Vagina (tissue), 2 donors: ENCODE measurements around the gene SLC6A15. TPM values are rescaled to one million over a fixed set of nuclear protein-coding genes. Genes with fewer than 3 reads are reported as not detected.

Source experiments
- DNase-seq, 2 donors: peaks; one replicate each; pipeline ENCODE4 v3.0.0-alpha.2; 2017; ENCODE audit errors: extremely low spot score in 2 of 2
- H3K27ac ChIP-seq: fragments of 200-600 bp; sonication (generic); one replicate; pipeline ENCODE4 v1.5.1; 2019
- H3K27me3 ChIP-seq: fragments of 200-600 bp; sonication (generic); one replicate; pipeline ENCODE4 v1.5.1; 2019
- H3K36me3 ChIP-seq, 2 donors: fragments of 200-600 bp; sonication (generic); one replicate each; pipeline ENCODE4 v1.5.1; 2017 to 2019
- H3K4me1 ChIP-seq: fragments of 200-600 bp; sonication (generic); one replicate; pipeline ENCODE4 v1.5.1; 2019
- H3K4me3 ChIP-seq, 2 donors: fragments of 200-600 bp; sonication (generic); 1 replicate in 1 of 2; 2 replicates in 1 of 2; pipeline ENCODE4 v1.5.1; 2016 to 2019
- H3K9me3 ChIP-seq: fragments of 200-600 bp; sonication (generic); one replicate; pipeline ENCODE4 v1.5.1; 2019
- CTCF ChIP-seq, 3 experiments: fragments of 450-650 bp in 2 of 3; fragments of 200-600 bp in 1 of 3; sonication (generic) in 1 of 3; IDR thresholded peaks; one replicate each; pipeline ENCODE4 v1.5.1; 2017 to 2019; ENCODE audit warnings: antibody characterized with exemption in 3 of 3, mild to moderate bottlenecking in 2 of 3, moderate library complexity in 2 of 3
- POLR2A ChIP-seq, 2 donors: fragments of 450-650 bp; IDR thresholded peaks; one replicate each; pipeline ENCODE4 v1.6.1; 2017; ENCODE audit warnings: antibody characterized with exemption in 2 of 2, mild to moderate bottlenecking in 2 of 2, moderate library complexity in 2 of 2
- POLR2AphosphoS5 ChIP-seq, 2 donors: sonication (generic); formaldehyde crosslinking; IDR thresholded peaks; one replicate each; pipeline ENCODE4 v1.9.0; 2017; ENCODE audit warnings: antibody characterized with exemption in 2 of 2, mild to moderate bottlenecking in 2 of 2, low read depth in 1 of 2; ENCODE audit not compliant: insufficient read depth in 1 of 2
- intact Hi-C: fragments of 100-400 bp; cut with DNase I; formaldehyde crosslinking; loops from one replicate; pipeline ENCODE4 v1.15.1; 2023
- total RNA-seq: library from RNA; depleted of rRNA; stranded (reverse); fragments of >200 nt; gene quantifications from one replicate; pipeline ENCODE4 v1.2.3, GENCODE V29; 2016

The SLC6A15 gene
- total RNA-seq, 1 donor from 2014 or later: 2.7 TPM

DNA sequence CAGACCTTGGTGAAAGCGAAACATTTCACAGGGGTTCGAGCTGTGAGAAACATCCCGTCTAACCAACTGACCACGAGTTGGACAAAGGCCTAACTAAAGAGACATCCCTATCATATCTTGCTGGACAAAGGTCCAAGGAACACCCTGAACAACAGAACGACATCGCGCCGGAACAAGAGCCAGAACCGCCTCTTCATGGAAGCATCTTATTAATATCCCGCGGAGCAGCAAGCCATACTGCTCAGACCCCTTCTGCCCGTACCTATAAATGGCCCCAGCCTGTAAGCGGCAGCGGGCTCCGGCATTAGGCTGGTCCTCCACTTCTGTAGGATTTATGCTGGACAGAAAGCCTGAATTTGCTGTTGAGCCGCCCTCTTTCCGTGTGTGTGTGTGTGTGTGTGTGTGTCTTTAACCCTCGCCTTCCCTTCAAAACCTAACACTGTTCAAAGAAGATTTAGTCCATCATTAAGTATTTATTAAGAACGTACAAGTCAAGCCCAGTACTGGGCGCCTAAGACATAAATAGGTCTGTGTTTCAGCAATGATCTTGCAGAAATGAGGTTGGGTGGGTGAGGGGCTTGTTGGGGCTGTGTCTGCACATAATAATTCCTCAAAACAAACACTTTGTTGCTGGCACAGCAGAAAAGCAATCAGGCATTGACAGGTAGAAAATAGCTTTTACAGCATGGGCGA lies 1.9 kb downstream of the SLC6A15 start:
- no peak for TF ChIP-seq POLR2A (IDR thresholded peaks at IDR 0.05)
- TF ChIP-seq CTCF (IDR thresholded peaks at IDR 0.05): no peak
- no peak for TF ChIP-seq POLR2AphosphoS5 (IDR thresholded peaks at IDR 0.05; ENCODE audit: insufficient read depth in 1 of 2, low read depth in 1 of 2)
- DNase-seq: no peak
- Histone ChIP-seq H3K4me1 (peaks cover 30% of the 10 kb centered on the region), H3K4me3 (peak overlapping the region; percentile 49), H3K27me3 (no peaks in the 10 kb centered on the region), H3K27ac (no peak overlapping the region), H3K36me3 (no peaks in the 10 kb centered on the region), H3K9me3 (no peaks in the 10 kb centered on the region)
- intact Hi-C loops: no loop called here

DNA sequence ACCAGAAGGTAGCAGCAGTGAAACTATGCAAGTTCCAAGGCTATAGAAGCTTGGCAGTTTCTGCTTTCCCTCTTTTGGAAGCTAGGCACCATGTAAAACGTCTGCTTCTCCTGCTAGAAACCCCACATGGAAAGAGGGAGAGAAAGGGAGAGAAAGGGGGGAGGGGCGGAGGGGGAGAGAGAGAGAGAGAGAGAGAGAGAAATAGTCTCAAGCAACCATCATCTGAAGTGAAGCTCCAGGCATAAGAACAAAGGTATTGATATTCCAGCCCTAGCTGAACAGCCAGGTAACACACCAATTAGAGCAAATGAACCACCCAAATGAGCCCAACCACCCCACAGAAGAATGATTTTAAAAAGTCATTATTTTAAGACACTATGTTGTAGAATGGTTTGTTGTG lies 8.5 kb downstream of the SLC6A15 start:
- no peaks in the 10 kb centered on the region for H3K4me1 ChIP-seq
- no peak for TF ChIP-seq POLR2AphosphoS5 (IDR thresholded peaks at IDR 0.05; ENCODE audit: insufficient read depth in 1 of 2, low read depth in 1 of 2)
- no peak for TF ChIP-seq CTCF (IDR thresholded peaks at IDR 0.05)
- no peak for TF ChIP-seq POLR2A (IDR thresholded peaks at IDR 0.05)
- DNase-seq: no peak

GRCh38 chr12:84891106-84891838 lies 21.3 kb downstream of the SLC6A15 start:
- H3K4me3 ChIP-seq: no peak overlapping the region
- H3K27ac ChIP-seq: no peak overlapping the region
- intact Hi-C loops: no loop called here
- H3K36me3 ChIP-seq: no peaks in the 10 kb centered on the region
- no peaks in the 10 kb centered on the region for H3K27me3 ChIP-seq
- DNase-seq: no peak
- no peak for TF ChIP-seq POLR2AphosphoS5 (IDR thresholded peaks at IDR 0.05; ENCODE audit: insufficient read depth in 1 of 2, low read depth in 1 of 2)
- TF ChIP-seq POLR2A (IDR thresholded peaks at IDR 0.05): no peak
- TF ChIP-seq CTCF (IDR thresholded peaks at IDR 0.05): no peak
- no peaks in the 10 kb centered on the region for H3K9me3 ChIP-seq
- H3K4me1 ChIP-seq: no peaks in the 10 kb centered on the region

More for the DNA sequence above, 8.5 kb downstream of the SLC6A15 start:
- Histone ChIP-seq H3K27ac (no peak overlapping the region), H3K4me3 (no peak overlapping the region), H3K9me3 (no peaks in the 10 kb centered on the region), H3K27me3 (no peaks in the 10 kb centered on the region), H3K36me3 (no peaks in the 10 kb centered on the region)
- intact Hi-C loops: no loop called here

GRCh38 chr12:84889818-84890217 lies 22.8 kb downstream of the SLC6A15 start:
- intact Hi-C loops: no loop called here
- no peak for DNase-seq
- no peaks in the 10 kb centered on the region for H3K9me3 ChIP-seq

More at GRCh38 chr12:84889818-84890217, 22.8 kb downstream of the SLC6A15 start:
- Histone ChIP-seq H3K4me1 (no peaks in the 10 kb centered on the region), H3K27ac (no peak overlapping the region), H3K4me3 (no peak overlapping the region), H3K36me3 (no peaks in the 10 kb centered on the region), H3K27me3 (no peaks in the 10 kb centered on the region)
- no peak for TF ChIP-seq POLR2A (IDR thresholded peaks at IDR 0.05)
- no peak for TF ChIP-seq POLR2AphosphoS5 (IDR thresholded peaks at IDR 0.05; ENCODE audit: insufficient read depth in 1 of 2, low read depth in 1 of 2)
- TF ChIP-seq CTCF (IDR thresholded peaks at IDR 0.05): no peak
